Hepatocyte (in vitro differentiated cells): ENCODE measurements around the gene SEPHS2. TPM values are rescaled to one million over a fixed set of nuclear protein-coding genes. Genes with fewer than 3 reads are reported as not detected.

Source experiments
- DNase-seq: peaks from one replicate; pipeline ENCODE4 v3.0.0-alpha.2; 2016; ENCODE audit warnings: low spot score
- H2AFZ ChIP-seq: fragments of 200-600 bp; sonication (generic); 2 replicates; pipeline ENCODE4 v1.6.0; 2016; ENCODE audit warnings: antibody characterized with exemption, mild to moderate bottlenecking
- H3K27ac ChIP-seq: fragments of 200-600 bp; sonication (generic); 2 replicates; pipeline ENCODE4 v1.5.1; 2016; ENCODE audit warnings: mild to moderate bottlenecking
- H3K27me3 ChIP-seq: fragments of 200-600 bp; sonication (generic); 2 replicates; pipeline ENCODE4 v1.6.1; 2016
- H3K36me3 ChIP-seq: fragments of 200-600 bp; sonication (generic); replicated peaks from 2 replicates; pipeline ENCODE4 v1.5.1; 2016; ENCODE audit warnings: low read depth; ENCODE audit not compliant: insufficient read depth
- H3K4me1 ChIP-seq: fragments of 200-600 bp; sonication (generic); 2 replicates; pipeline ENCODE4 v1.5.1; 2016; ENCODE audit warnings: mild to moderate bottlenecking, moderate library complexity; ENCODE audit not compliant: insufficient read depth
- H3K4me2 ChIP-seq: fragments of 200-600 bp; sonication (generic); 2 replicates; pipeline ENCODE4 v1.6.0; 2016
- H3K4me3 ChIP-seq: fragments of 200-600 bp; sonication (generic); 2 replicates; pipeline ENCODE4 v1.5.1; 2016; ENCODE audit warnings: mild to moderate bottlenecking
- H3K79me2 ChIP-seq: fragments of 200-600 bp; sonication (generic); 2 replicates; pipeline ENCODE4 v1.6.0; 2017; ENCODE audit warnings: mild to moderate bottlenecking
- H3K9me2 ChIP-seq: fragments of 200-600 bp; sonication (generic); replicated peaks from 2 replicates; pipeline ENCODE4 v1.6.0; 2017; ENCODE audit warnings: mild to moderate bottlenecking; ENCODE audit not compliant: insufficient read depth
- H3K9me3 ChIP-seq: fragments of 200-600 bp; sonication (generic); 2 replicates; pipeline ENCODE4 v1.5.1; 2016; ENCODE audit warnings: low read depth, mild to moderate bottlenecking
- H4K20me1 ChIP-seq: fragments of 200-600 bp; sonication (generic); 2 replicates; pipeline ENCODE4 v1.6.0; 2016; ENCODE audit warnings: mild to moderate bottlenecking; ENCODE audit not compliant: insufficient read depth, poor library complexity, severe bottlenecking
- CTCF ChIP-seq: fragments of 200-600 bp; sonication (generic); IDR thresholded peaks from 2 replicates; pipeline ENCODE4 v1.5.1; 2016; ENCODE audit warnings: antibody characterized with exemption, mild to moderate bottlenecking; ENCODE audit not compliant: poor library complexity
- EZH2 ChIP-seq: fragments of 200-600 bp; sonication (generic); IDR thresholded peaks from 2 replicates; pipeline ENCODE4 v1.6.1; 2016; ENCODE audit warnings: antibody characterized with exemption, mild to moderate bottlenecking, borderline replicate concordance
- EZH2phosphoT487 ChIP-seq: fragments of 200-600 bp; sonication (generic); IDR thresholded peaks from one replicate; pipeline ENCODE4 v1.6.1; 2018; ENCODE audit warnings: antibody characterized with exemption, mild to moderate bottlenecking, low read depth, moderate library complexity; ENCODE audit not compliant: unreplicated experiment, severe bottlenecking
- WGBS: methylation state at CpG from one replicate; pipeline ENCODE4 v1.1.6; 2016; ENCODE audit warnings: low lambda C conversion rate; ENCODE audit errors: missing lambda C conversion rate; 5-methylcytosine and 5-hydroxymethylcytosine counted together
- polyA plus RNA-seq: library from polyadenylated mRNA; unstranded; fragments of >200 nt; fragmentation: Nextera tagmentation; extraction: Ambion mirVana; gene quantifications from 2 replicates; pipeline ENCODE4 v1.2.1, GENCODE V29; 2016
- total RNA-seq: library from RNA; depleted of rRNA; stranded (reverse); fragments of >200 nt; gene quantifications from 2 replicates; pipeline ENCODE4 v1.2.3, GENCODE V29; 2014

Gene SEPHS2
- total and polyA plus RNA-seq, 2 experiments from 2014 or later, result 36.1 to 81.0 TPM

DNA sequence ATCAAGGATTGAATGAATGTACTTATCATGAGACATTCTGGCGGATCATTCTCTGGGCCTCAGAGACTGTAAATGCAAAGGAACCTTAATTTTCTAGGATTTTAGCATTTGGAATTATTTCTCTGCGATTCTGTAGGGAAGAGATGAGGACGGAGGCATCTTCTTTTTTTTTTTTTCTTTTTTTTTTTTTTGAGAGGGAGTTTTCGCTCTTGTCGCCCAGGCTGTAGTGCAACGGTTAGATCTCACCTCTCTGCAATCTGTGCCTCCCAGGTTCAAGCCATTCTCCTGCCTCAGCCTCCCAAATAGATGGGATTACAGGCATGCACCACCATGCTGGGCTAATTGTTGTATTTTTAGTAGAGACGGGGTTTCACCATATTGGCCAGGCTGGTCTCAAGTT lies 29.0 kb upstream of the SEPHS2 start:
- H3K79me2 ChIP-seq, result no peaks in the 10 kb centered on the region
- WGBS, result 93% methylated on average over 7 of the region's 7 CpGs
- TF ChIP-seq EZH2 (no peak), EZH2phosphoT487 (no peak), CTCF (no peak)
- no peaks in the 10 kb centered on the region for H3K4me1 ChIP-seq
- no peaks in the 10 kb centered on the region for H4K20me1 ChIP-seq
- H3K9me2 ChIP-seq, result no peaks in the 10 kb centered on the region
- DNase-seq, result no peak
- no peaks in the 10 kb centered on the region for H3K27me3 ChIP-seq
- H3K9me3 ChIP-seq, result no peaks in the 10 kb centered on the region
- no peaks in the 10 kb centered on the region for H3K36me3 ChIP-seq
- no peak overlapping the region for H2AFZ ChIP-seq
- no peak overlapping the region for H3K4me3 ChIP-seq
- H3K27ac ChIP-seq, result no peak overlapping the region
- H3K4me2 ChIP-seq, result no peak overlapping the region

DNA sequence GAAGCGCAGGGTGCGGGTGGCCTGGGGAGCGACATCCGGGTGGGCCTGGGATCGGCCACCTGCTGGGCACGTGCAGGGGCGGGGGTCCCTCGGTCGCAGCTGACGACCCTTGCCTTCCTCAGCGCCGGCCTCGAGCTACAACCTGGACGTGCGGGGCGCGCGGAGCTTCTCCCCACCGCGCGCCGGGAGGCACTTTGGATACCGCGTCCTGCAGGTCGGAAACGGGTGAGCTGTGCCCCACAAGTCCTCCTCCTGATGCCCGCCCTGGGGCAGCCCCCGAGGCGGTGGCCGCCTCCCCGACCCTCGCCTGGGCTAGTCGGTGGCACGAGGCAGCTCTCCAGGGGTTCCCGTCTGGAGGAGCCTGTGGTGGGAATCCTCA lies 28.4 kb upstream of the SEPHS2 start:
- no peaks in the 10 kb centered on the region for H3K9me2 ChIP-seq
- no peak for DNase-seq
- no peak overlapping the region for H3K4me3 ChIP-seq
- no peaks in the 10 kb centered on the region for H3K36me3 ChIP-seq
- H3K4me2 ChIP-seq, result no peak overlapping the region
- H3K27me3 ChIP-seq, result no peaks in the 10 kb centered on the region
- no peak for TF ChIP-seq EZH2phosphoT487
- no peak for TF ChIP-seq CTCF
- TF ChIP-seq EZH2, result no peak
- H3K4me1 ChIP-seq, result no peaks in the 10 kb centered on the region
- no peak overlapping the region for H3K27ac ChIP-seq
- H3K79me2 ChIP-seq, result no peaks in the 10 kb centered on the region
- no peak overlapping the region for H2AFZ ChIP-seq
- H4K20me1 ChIP-seq, result no peaks in the 10 kb centered on the region
- WGBS, result 88% methylated on average over 16 of the region's 35 CpGs
- no peaks in the 10 kb centered on the region for H3K9me3 ChIP-seq

GRCh38 chr16:30473231-30474073 lies 27.8 kb upstream of the SEPHS2 start:
- no peak overlapping the region for H2AFZ ChIP-seq

More at GRCh38 chr16:30473231-30474073, 27.8 kb upstream of the SEPHS2 start:
- Histone ChIP-seq H3K4me1 (no peaks in the 10 kb centered on the region), H3K27ac (no peak overlapping the region), H3K4me3 (no peak overlapping the region), H3K9me3 (no peaks in the 10 kb centered on the region), H3K36me3 (no peaks in the 10 kb centered on the region), H3K9me2 (no peaks in the 10 kb centered on the region), H3K79me2 (no peaks in the 10 kb centered on the region), H4K20me1 (no peaks in the 10 kb centered on the region), H3K4me2 (no peak overlapping the region), H3K27me3 (no peaks in the 10 kb centered on the region)
- WGBS, result 85% methylated on average over 16 of the region's 19 CpGs
- TF ChIP-seq EZH2 (no peak), CTCF (no peak), EZH2phosphoT487 (no peak)
- no peak for DNase-seq
